IMR-90 (cell line): ENCODE measurements around the gene FMN2. TPM values are rescaled to one million over a fixed set of nuclear protein-coding genes. Genes with fewer than 3 reads are reported as not detected.
A peak's percentile ranks its signal among the peaks of the same experiment; 100 is the strongest.

Experiments
- ATAC-seq: fragments of 200-7000 bp; cut with Tn5 transposase; 2 replicates; pipeline ENCODE4 v1.9.1; 2020; ENCODE audit warnings: low read depth, mild to moderate bottlenecking, moderate library complexity
- BruUV-seq: library from RNA; stranded (reverse); fragments of 400-500 nt; replicated peaks from 2 replicates; lab custom pipeline; 2021; lab: Mats Ljungman, UMichigan
- CTCF ChIA-PET: fragments of 300-600 bp; formaldehyde crosslinking; extraction: SDS; loops from one replicate; lab custom pipeline; 2021; ENCODE audit warnings: antibody characterized with exemption; lab: Yijun Ruan, JAX
- POLR2A ChIA-PET: fragments of 300-600 bp; sonication (Branson Sonifier 250); formaldehyde crosslinking; loops from one replicate; lab custom pipeline; 2022; ENCODE audit warnings: antibody characterized with exemption; ENCODE audit not compliant: unreplicated experiment; lab: Charles Lee
- DNase-seq: peaks from one replicate; pipeline ENCODE4 v3.0.0; 2013
- H2AFZ ChIP-seq: replicated peaks from 2 replicates; pipeline ENCODE3; 2013; ENCODE audit warnings: low read length, mild to moderate bottlenecking; ENCODE audit not compliant: poor library complexity
- H2AK5ac ChIP-seq: 2 replicates; pipeline ENCODE4 v1.6.1; 2013; ENCODE audit warnings: low read depth, low read length, inconsistent platforms
- H2AK9ac ChIP-seq: replicated peaks from 2 replicates; pipeline ENCODE3; 2013; ENCODE audit warnings: mild to moderate bottlenecking, low read depth, low read length, moderate library complexity; ENCODE audit not compliant: poor library complexity
- H2BK120ac ChIP-seq: 2 replicates; pipeline ENCODE4 v1.6.1; 2013; ENCODE audit warnings: low read depth, low read length, inconsistent platforms
- H2BK15ac ChIP-seq: 3 replicates; pipeline ENCODE4 v1.6.1; 2013; ENCODE audit warnings: low read depth, low read length, inconsistent platforms
- H2BK20ac ChIP-seq: 2 replicates; pipeline ENCODE4 v1.6.1; 2013; ENCODE audit warnings: low read depth, mild to moderate bottlenecking, inconsistent platforms, low read length, moderate library complexity
- H2BK5ac ChIP-seq: 2 replicates; pipeline ENCODE4 v1.6.1; 2013; ENCODE audit warnings: mild to moderate bottlenecking, low read depth, low read length, inconsistent platforms; ENCODE audit not compliant: poor library complexity, severe bottlenecking
- H3K14ac ChIP-seq: replicated peaks from 2 replicates; pipeline ENCODE4 v1.6.1; 2013; ENCODE audit warnings: low read depth, low read length, inconsistent platforms
- H3K18ac ChIP-seq: 2 replicates; pipeline ENCODE4 v1.6.1; 2013; ENCODE audit warnings: low read depth, low read length, control low read depth
- H3K23ac ChIP-seq: 2 replicates; pipeline ENCODE4 v1.6.1; 2013; ENCODE audit warnings: low read depth, low read length, inconsistent platforms
- H3K27ac ChIP-seq: 2 replicates; pipeline ENCODE4 v1.5.1; 2013; ENCODE audit warnings: mild to moderate bottlenecking, control low read depth, low read length; ENCODE audit not compliant: insufficient read depth
- H3K27me3 ChIP-seq: 2 replicates; pipeline ENCODE4 v1.6.1; 2013; ENCODE audit warnings: low read length; ENCODE audit not compliant: control insufficient read depth, insufficient read depth
- H3K36me3 ChIP-seq: 2 replicates; pipeline ENCODE4 v1.6.1; 2013; ENCODE audit warnings: low read length, mixed read lengths; ENCODE audit not compliant: control insufficient read depth, insufficient read depth
- H3K4ac ChIP-seq: 2 replicates; pipeline ENCODE4 v1.6.1; 2013; ENCODE audit warnings: low read depth, low read length, inconsistent platforms
- H3K4me1 ChIP-seq: 2 replicates; pipeline ENCODE4 v1.6.1; 2013; ENCODE audit warnings: low read length, mixed read lengths; ENCODE audit not compliant: control insufficient read depth, insufficient read depth
- H3K4me2 ChIP-seq: 2 replicates; pipeline ENCODE4 v1.6.1; 2013; ENCODE audit warnings: low read depth, mild to moderate bottlenecking, control low read depth, low read length, moderate library complexity
- H3K4me3 ChIP-seq: 2 replicates; pipeline ENCODE4 v1.5.1; 2013; ENCODE audit warnings: low read depth, mild to moderate bottlenecking, control low read depth, low read length, moderate library complexity; ENCODE audit not compliant: insufficient read depth
- H3K56ac ChIP-seq: 2 replicates; pipeline ENCODE4 v1.6.1; 2013; ENCODE audit warnings: low read length, inconsistent platforms; ENCODE audit not compliant: insufficient read depth; ENCODE audit errors: extremely low read depth
- H3K79me1 ChIP-seq, 2 experiments: 2 replicates each; pipeline ENCODE4 v1.6.1; 2013; ENCODE audit warnings: low read length in 2 of 2, inconsistent platforms in 1 of 2, low read depth in 1 of 2
- H3K9ac ChIP-seq: 2 replicates; pipeline ENCODE4 v1.6.1; 2013; ENCODE audit warnings: low read depth, low read length, control low read depth
- H3K9me1 ChIP-seq: 2 replicates; pipeline ENCODE4 v1.6.1; 2013; ENCODE audit warnings: low read length, inconsistent platforms; ENCODE audit not compliant: insufficient read depth
- H3K9me3 ChIP-seq: 2 replicates; pipeline ENCODE4 v1.6.1; 2013; ENCODE audit warnings: low read length; ENCODE audit not compliant: control insufficient read depth, insufficient read depth
- H4K20me1 ChIP-seq: 2 replicates; pipeline ENCODE4 v1.6.1; 2013; ENCODE audit warnings: low read length, inconsistent platforms; ENCODE audit not compliant: insufficient read depth
- H4K5ac ChIP-seq: 2 replicates; pipeline ENCODE4 v1.6.1; 2013; ENCODE audit warnings: mild to moderate bottlenecking, low read depth, low read length, control low read depth
- H4K8ac ChIP-seq, 2 experiments: 2 replicates each; pipeline ENCODE4 v1.6.1; 2013; ENCODE audit warnings: low read depth in 2 of 2, low read length in 2 of 2, control low read depth in 1 of 2, inconsistent platforms in 1 of 2
- H4K91ac ChIP-seq: 2 replicates; pipeline ENCODE4 v1.6.1; 2013; ENCODE audit warnings: low read depth, low read length, inconsistent platforms; ENCODE audit not compliant: insufficient read depth
- BHLHE40 ChIP-seq: fragments of 150-350 bp; IDR thresholded peaks from 2 replicates; pipeline ENCODE4 v1.6.1; 2016; ENCODE audit warnings: mild to moderate bottlenecking, low read depth, low read length
- MAFK ChIP-seq: IDR thresholded peaks from 2 replicates; pipeline ENCODE4 v1.6.1; 2012; ENCODE audit warnings: low read depth, low read length, improper control_type of control experiment
- MAZ ChIP-seq: IDR thresholded peaks from 2 replicates; pipeline ENCODE4 v1.6.1; 2012; ENCODE audit warnings: low read depth, mild to moderate bottlenecking, low read length, improper control_type of control experiment, moderate library complexity, borderline replicate concordance
- SMC3 ChIP-seq: fragments of 150-350 bp; IDR thresholded peaks from 2 replicates; pipeline ENCODE4 v1.6.1; 2016; ENCODE audit warnings: low read depth, mild to moderate bottlenecking, antibody characterized with exemption, low read length, moderate library complexity
- WGBS, 2 experiments: methylation state at CpG; one replicate each; pipeline versions ENCODE4 v1.1.5 to v1.1.7; 2013; ENCODE audit warnings: missing lambda C conversion rate in 2 of 2; ENCODE audit not compliant: insufficient read length in 1 of 2; ENCODE audit errors: extremely low coverage in 2 of 2; 5-methylcytosine and 5-hydroxymethylcytosine counted together
- dilution Hi-C: fragments of 300-500 bp; cut with HindIII; formaldehyde crosslinking; loops from one replicate; pipeline ENCODE4 v1.14.3; 2018; ENCODE audit warnings: low sequenced_read_pairs; ENCODE audit not compliant: unreplicated experiment
- in situ Hi-C: fragments of 300-500 bp; cut with MboI; formaldehyde crosslinking; loops from 3 replicates; pipeline ENCODE4 v1.14.3; 2019; ENCODE audit warnings: low sequenced_read_pairs, inconsistent platforms, mixed read lengths
- intact Hi-C: fragments of 100-400 bp; cut with micrococcal nuclease; formaldehyde crosslinking; loops from 2 replicates; pipeline ENCODE4 v1.10.0; 2022
- polyA plus RNA-seq, 3 experiments: library from polyadenylated mRNA; depleted of rRNA; stranded (reverse); fragments of >200 nt; gene quantifications; 2 replicates each; pipeline ENCODE4 v1.2.3, GENCODE V29; 2012; ENCODE audit warnings: low replicate concordance in 1 of 3
- total RNA-seq: library from RNA; depleted of rRNA; stranded (reverse); fragments of >200 nt; gene quantifications from 2 replicates; pipeline ENCODE4 v1.2.3, GENCODE V29; 2012
- TF ChIP-seq, protein P1 (sequence below): fragments of 150-350 bp; IDR thresholded peaks from 2 replicates; pipeline ENCODE4 v1.6.1; 2016; ENCODE audit warnings: low read depth, mild to moderate bottlenecking, low read length, moderate library complexity, borderline replicate concordance

The FMN2 gene
- total and polyA plus RNA-seq, 2 of the 4 experiments (the other 2 are of a cell fraction), result 29.0 to 35.8 TPM

GRCh38 chr1:240280560-240281322 is 189.1 kb downstream of the FMN2 start:
- Histone ChIP-seq H3K9me3 (peaks cover 3% of the 10 kb centered on the region; the same call in 1 of the 2 replicates), H3K4me2 (peak overlapping the region; percentile 57), H2BK120ac (peak overlapping the region; percentile 76), H3K36me3 (no peaks in the 10 kb centered on the region), H3K4me3 (no peak overlapping the region; the same call in 1 of the 2 replicates), H3K79me1 (peaks cover 20 to 56% of the 10 kb centered on the region in 2 experiments), H2BK20ac (peak overlapping the region; percentile 71), H3K18ac (peak overlapping the region; percentile 88), H2BK15ac (no peak overlapping the region; the same call in 2 of the 3 replicates), H2AFZ (no peak overlapping the region), H3K56ac (peak overlapping the region; percentile 77; the same call in 1 of the 2 replicates), H3K4ac (peak overlapping the region; percentile 17; the same call in 1 of the 2 replicates), H2BK5ac (peak overlapping the region; percentile 84), H3K4me1 (peaks cover 5% of the 10 kb centered on the region), H3K23ac (peak overlapping the region; percentile 71; the same call in 1 of the 2 replicates), H2AK5ac (no peak overlapping the region), H3K27ac (no peak overlapping the region; the same call in 1 of the 2 replicates), H3K9me1 (peaks cover 10% of the 10 kb centered on the region), H3K9ac (no peak overlapping the region; the same call in 1 of the 2 replicates), H4K8ac (peak overlapping the region in 1 of 2 experiments; percentile 72; a peak in 2 of 4 replicates), H4K91ac (peak overlapping the region; percentile 56; the same call in 1 of the 2 replicates), H2AK9ac (no peak overlapping the region), H4K20me1 (no peaks in the 10 kb centered on the region), H3K27me3 (no peaks in the 10 kb centered on the region), H4K5ac (peak overlapping the region; percentile 79; the same call in 1 of the 2 replicates), H3K14ac (peak overlapping the region; percentile 26)
- ChIA-PET POLR2A (no interaction called here), CTCF (interaction anchor here (0.5 kb wide), 1 partner anchor 10 kb away, joined by 5 read pairs; no protein-coding TSS in a partner anchor)
- intact Hi-C loops (loop anchor here (5.0 kb wide), 1 partner anchor 68 kb away; no protein-coding TSS in a partner anchor), dilution Hi-C loops (no loop called here), in situ Hi-C loops (no loop called here)
- no peak for TF ChIP-seq SMC3
- TF ChIP-seq BHLHE40, result no peak
- no peak for TF ChIP-seq MAFK
- TF ChIP-seq, protein P1, sequence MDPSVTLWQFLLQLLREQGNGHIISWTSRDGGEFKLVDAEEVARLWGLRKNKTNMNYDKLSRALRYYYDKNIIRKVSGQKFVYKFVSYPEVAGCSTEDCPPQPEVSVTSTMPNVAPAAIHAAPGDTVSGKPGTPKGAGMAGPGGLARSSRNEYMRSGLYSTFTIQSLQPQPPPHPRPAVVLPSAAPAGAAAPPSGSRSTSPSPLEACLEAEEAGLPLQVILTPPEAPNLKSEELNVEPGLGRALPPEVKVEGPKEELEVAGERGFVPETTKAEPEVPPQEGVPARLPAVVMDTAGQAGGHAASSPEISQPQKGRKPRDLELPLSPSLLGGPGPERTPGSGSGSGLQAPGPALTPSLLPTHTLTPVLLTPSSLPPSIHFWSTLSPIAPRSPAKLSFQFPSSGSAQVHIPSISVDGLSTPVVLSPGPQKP, result no peak
- TF ChIP-seq MAZ, result no peak
- peak; percentile 64 for ATAC-seq
- DNase-seq, result peak; percentile 45
- WGBS, 2 experiments, result no CpG with 5 or more reads among the region's 11 CpGs
- BruUV-seq, result no TSS peak
